SIG-M5 treated with dmso at 0.1 percent for 504 hours (cell line): Measurements from ENCODE around the gene ADGRA1.
"Not testable (repeated sequence)": the region's sequence is repeated elsewhere in the genome, so short reads cannot be mapped to it uniquely, and the experiment has no call there.

Experiments used
- DNase-seq: peaks from one replicate; lab custom pipeline; 2025; ENCODE audit not compliant: unreplicated experiment; lab: John Stamatoyannopoulos, UW

ADGRA1 gene

GRCh38 chr10:133087679-133088178, at the start of gene ADGRA1:
ADGRA1 (plus strand) TSS chr10:133087924; CDS start chr10:133088910, 986 bp downstream.
- DNase-seq, result no peak

GRCh38 chr10:133038036-133038823, 49.5 kb upstream of the ADGRA1 start:
- no peak for DNase-seq

GRCh38 chr10:133039107-133039802, 48.5 kb upstream of the ADGRA1 start:
- no peak for DNase-seq

GRCh38 chr10:133039803-133040165, 47.9 kb upstream of the ADGRA1 start:
- no peak for DNase-seq

- DNase-seq, result no peak
These were observed 47.5 kb upstream of the ADGRA1 start for GRCh38 chr10:133040198-133040597.

GRCh38 chr10:133041101-133041500, 46.6 kb upstream of the ADGRA1 start:
- no peak for DNase-seq

- DNase-seq, result no peak
These were observed 45.7 kb upstream of the ADGRA1 start for GRCh38 chr10:133042061-133042460.

GRCh38 chr10:133042816-133043215, 44.9 kb upstream of the ADGRA1 start:
- no peak for DNase-seq

GRCh38 chr10:133043541-133044225, 44.0 kb upstream of the ADGRA1 start:
- no peak for DNase-seq

- DNase-seq, result no peak
These were observed 43.3 kb upstream of the ADGRA1 start for GRCh38 chr10:133044401-133044811.

GRCh38 chr10:133045556-133046389, 42.0 kb upstream of the ADGRA1 start:
- no peak for DNase-seq

- no peak for DNase-seq
These were observed 41.3 kb upstream of the ADGRA1 start for GRCh38 chr10:133046390-133046765.

GRCh38 chr10:133047526-133048123, 40.1 kb upstream of the ADGRA1 start:
- DNase-seq, result no peak

- no peak for DNase-seq
These were observed 39.5 kb upstream of the ADGRA1 start for GRCh38 chr10:133048266-133048665.

GRCh38 chr10:133048926-133049325, 38.8 kb upstream of the ADGRA1 start:
- no peak for DNase-seq

- DNase-seq, result no peak
These were observed 38.1 kb upstream of the ADGRA1 start for GRCh38 chr10:133049639-133050038.

- no peak for DNase-seq
These were observed 37.4 kb upstream of the ADGRA1 start for GRCh38 chr10:133050371-133050770.

- no peak for DNase-seq
These were observed 35.6 kb upstream of the ADGRA1 start for GRCh38 chr10:133052076-133052475.

GRCh38 chr10:133053527-133054133, 34.1 kb upstream of the ADGRA1 start:
- DNase-seq, result not testable (repeated sequence)

- no peak for DNase-seq
These were observed 32.3 kb upstream of the ADGRA1 start for GRCh38 chr10:133055470-133055869.
